GM19193 (cell line): ENCODE measurements around the gene DGLUCY.

Source experiments
- POLR2A ChIP-seq: IDR thresholded peaks from 4 replicates; pipeline ENCODE4 v1.6.1; 2011; ENCODE audit not compliant: insufficient read depth, insufficient read length; ENCODE audit errors: extremely low read depth

Gene DGLUCY

GRCh38 chr14:91249841-91250616 lies 136.2 kb downstream of the DGLUCY start:
- no peak for TF ChIP-seq POLR2A

- TF ChIP-seq POLR2A, result no peak
These were observed 137.0 kb downstream of the DGLUCY start for GRCh38 chr14:91250912-91251311.

- TF ChIP-seq POLR2A, result peak; percentile 5
These were observed 139.3 kb downstream of the DGLUCY start for GRCh38 chr14:91252871-91253794.

DNA sequence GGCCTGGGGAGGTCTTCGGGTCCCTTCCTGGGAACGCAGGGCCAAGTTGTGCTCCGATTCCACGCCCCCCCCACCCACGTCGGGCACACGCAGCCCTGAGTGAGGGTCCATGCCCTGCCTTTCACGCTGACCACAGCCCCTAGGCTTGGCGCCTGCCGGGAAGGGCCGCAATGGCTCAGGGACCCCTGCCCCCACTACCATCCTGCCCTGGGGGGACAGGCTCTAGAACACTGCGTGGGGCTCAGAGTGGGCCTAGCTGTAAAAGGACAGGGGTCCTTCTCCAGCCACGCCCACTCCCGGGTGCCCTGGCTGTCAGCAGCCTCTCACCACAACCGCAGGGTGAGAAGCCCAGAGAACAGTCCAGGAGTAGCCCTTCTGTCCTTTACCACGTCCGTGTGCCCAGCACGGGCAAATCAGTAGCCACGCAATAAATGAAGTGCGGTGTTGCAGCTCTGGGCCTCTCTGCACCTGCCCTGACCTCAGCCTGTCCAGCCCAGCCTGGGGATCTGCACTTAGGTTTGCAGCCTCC lies 140.0 kb downstream of the DGLUCY start:
- peak; percentile 0 for TF ChIP-seq POLR2A

DNA sequence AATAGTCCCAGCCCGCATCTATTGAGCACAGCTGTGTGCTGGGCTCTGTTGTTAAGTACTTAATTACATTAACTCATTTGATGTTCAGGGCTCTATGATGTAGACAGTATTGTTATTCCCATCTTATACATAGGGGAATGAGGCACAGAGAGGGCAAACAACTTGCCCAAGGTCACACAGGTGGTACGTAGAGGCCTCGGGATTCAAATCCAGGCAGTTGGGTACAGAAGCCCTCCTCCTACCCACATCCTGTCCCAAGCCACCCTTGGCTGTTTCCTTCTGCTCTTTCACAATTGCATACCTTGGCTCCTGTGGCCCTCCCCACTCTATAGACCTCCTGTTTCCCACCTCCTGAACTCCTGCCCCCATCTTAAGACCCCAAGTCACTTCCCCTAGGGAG lies 140.6 kb downstream of the DGLUCY start:
- TF ChIP-seq POLR2A, result no peak

GRCh38 chr14:91255026-91255695 lies 141.3 kb downstream of the DGLUCY start:
- TF ChIP-seq POLR2A, result no peak

DNA sequence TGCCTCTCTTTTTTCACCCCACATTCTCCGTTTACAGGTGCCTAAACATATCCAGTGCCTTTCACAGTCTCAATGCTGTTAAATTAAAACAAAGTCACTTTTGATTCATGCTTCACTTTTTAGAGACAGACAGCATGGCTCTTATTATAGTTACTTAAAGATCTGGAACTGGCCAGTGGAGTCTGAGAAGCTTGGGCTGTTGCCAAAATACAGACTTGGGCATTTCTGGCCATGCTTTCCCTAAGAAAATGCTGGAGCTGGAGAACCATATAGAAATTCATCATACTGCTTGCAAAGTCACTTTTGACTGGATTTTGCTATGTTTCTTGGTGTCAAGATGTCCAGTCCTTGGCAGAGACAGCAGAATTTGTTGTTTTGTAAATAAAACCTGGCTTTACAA lies 142.8 kb downstream of the DGLUCY start:
- TF ChIP-seq POLR2A, result no peak

- no peak for TF ChIP-seq POLR2A
These were observed 143.6 kb downstream of the DGLUCY start for GRCh38 chr14:91257328-91258010.

- TF ChIP-seq POLR2A, result no peak
These were observed 144.2 kb downstream of the DGLUCY start for GRCh38 chr14:91258011-91258618.

- TF ChIP-seq POLR2A, result no peak
These were observed 145.0 kb downstream of the DGLUCY start for GRCh38 chr14:91258876-91259275.

DNA sequence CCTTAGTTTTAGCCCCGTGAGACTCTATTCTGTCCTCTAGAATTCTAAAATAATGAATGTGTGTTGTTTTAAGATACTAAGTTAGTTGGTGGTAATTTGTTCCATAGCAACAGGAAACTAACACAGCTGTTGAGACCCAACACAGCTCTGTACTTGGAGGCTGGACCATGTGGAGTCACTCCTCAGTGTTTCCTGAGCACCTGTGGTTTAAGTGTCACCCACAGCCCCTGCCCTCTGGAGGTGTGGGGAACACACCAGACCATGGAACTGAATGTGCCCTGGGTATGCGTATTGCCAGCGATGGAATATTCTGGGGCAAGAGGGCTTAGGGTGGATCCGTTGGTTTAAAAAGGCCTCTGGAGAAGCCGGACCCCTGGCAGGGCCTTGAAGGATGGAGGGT lies 147.2 kb downstream of the DGLUCY start:
- TF ChIP-seq POLR2A, result no peak

DNA sequence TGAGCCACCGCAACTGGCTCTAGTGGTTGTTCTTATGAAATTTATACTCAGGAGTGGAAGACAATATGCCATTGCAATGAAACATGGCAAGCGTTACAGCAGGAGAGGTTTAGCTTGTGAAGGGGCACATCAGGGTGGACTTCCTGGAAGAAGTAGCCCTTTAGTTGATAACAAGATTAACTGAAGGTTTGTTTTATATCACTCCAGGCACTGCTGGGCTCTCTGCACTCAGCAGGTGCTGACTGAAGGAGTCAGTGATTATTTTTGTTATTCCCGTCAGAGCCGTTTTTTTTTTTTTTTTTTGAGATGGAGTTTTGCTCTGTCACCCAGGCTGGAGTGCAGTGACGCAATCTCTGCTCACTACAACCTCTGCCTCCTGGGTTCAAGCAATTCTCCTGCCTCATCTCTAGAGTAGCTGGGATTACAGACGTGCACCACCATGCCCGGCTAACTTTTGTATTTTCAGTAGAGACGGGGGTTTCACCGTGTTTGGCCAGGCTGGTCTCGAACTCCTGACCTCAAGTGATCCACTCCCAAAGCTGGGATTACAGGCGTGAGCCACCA lies 148.2 kb downstream of the DGLUCY start:
- TF ChIP-seq POLR2A, result no peak

GRCh38 chr14:91263329-91263728 lies 149.5 kb downstream of the DGLUCY start:
- no peak for TF ChIP-seq POLR2A

GRCh38 chr14:91264151-91265150 lies 150.6 kb downstream of the DGLUCY start:
- TF ChIP-seq POLR2A, result no peak
